Calu3 (cell line): Measurements from ENCODE around the gene CD1D. TPM values are rescaled to one million over a fixed set of nuclear protein-coding genes. Genes with fewer than 3 reads are reported as not detected.

Experiments used
- BruUV-seq: library from RNA; stranded (reverse); fragments of 400-500 nt; replicated peaks from 2 replicates; lab custom pipeline; 2021; lab: Mats Ljungman, UMichigan
- CTCF ChIA-PET: fragments of 300-600 bp; sonication (Branson Sonifier 250); formaldehyde crosslinking; loops from one replicate; lab custom pipeline; 2022; ENCODE audit warnings: antibody characterized with exemption; lab: Charles Lee
- DNase-seq: peaks from one replicate; pipeline ENCODE4 v3.0.0; 2022
- H3K27ac Mint-ChIP-seq: one replicate; pipeline ENCODE4 v1.8.0; 2022; ENCODE audit warnings: mixed read lengths; ENCODE audit not compliant: unreplicated experiment
- H3K27me3 Mint-ChIP-seq: one replicate; pipeline ENCODE4 v1.8.0; 2022; ENCODE audit warnings: mixed read lengths; ENCODE audit not compliant: unreplicated experiment
- H3K36me3 Mint-ChIP-seq: one replicate; pipeline ENCODE4 v1.8.0; 2022; ENCODE audit warnings: mild to moderate bottlenecking, moderate library complexity, mixed read lengths; ENCODE audit not compliant: insufficient read depth, unreplicated experiment
- H3K4me1 Mint-ChIP-seq: one replicate; pipeline ENCODE4 v1.8.0; 2022; ENCODE audit warnings: mild to moderate bottlenecking, low read depth, mixed read lengths; ENCODE audit not compliant: unreplicated experiment
- H3K4me3 Mint-ChIP-seq: one replicate; pipeline ENCODE4 v1.8.0; 2022; ENCODE audit warnings: mild to moderate bottlenecking, low read depth, moderate library complexity, mixed read lengths; ENCODE audit not compliant: unreplicated experiment
- H3K9me3 Mint-ChIP-seq: one replicate; pipeline ENCODE4 v1.8.0; 2022; ENCODE audit warnings: low read depth, mixed read lengths; ENCODE audit not compliant: unreplicated experiment
- intact Hi-C: fragments of 100-400 bp; cut with micrococcal nuclease; formaldehyde crosslinking; loops from one replicate; pipeline ENCODE4 v1.10.0; 2022; ENCODE audit not compliant: unreplicated experiment
- total RNA-seq: library from RNA; stranded (reverse); gene quantifications from 2 replicates; pipeline ENCODE4 v1.2.3, GENCODE V29; 2022
- TF ChIP-seq, protein P1 (sequence below): fragments of 200-600 bp; IDR thresholded peaks from one replicate; pipeline ENCODE4 v1.8.0; 2022; ENCODE audit warnings: antibody characterized with exemption; ENCODE audit not compliant: unreplicated experiment

CD1D gene
- total RNA-seq, 1 experiment from 2014 or later, result 0.76 TPM

- DNase-seq, result no peak
- Mint-ChIP-seq H3K36me3 (no peaks in the 10 kb centered on the region), H3K4me1 (peaks cover 14% of the 10 kb centered on the region), H3K9me3 (peaks cover 4% of the 10 kb centered on the region), H3K4me3 (peak overlapping the region; percentile 62), H3K27ac (peak overlapping the region; percentile 12), H3K27me3 (peaks cover 61% of the 10 kb centered on the region)
- CTCF ChIA-PET, result no interaction called here
- intact Hi-C loops, result loop anchor here (5.0 to 10.0 kb wide), 2 partner anchors 39 to 176 kb away; no protein-coding TSS in a partner anchor
- BruUV-seq, result no TSS peak
- TF ChIP-seq, protein P1, sequence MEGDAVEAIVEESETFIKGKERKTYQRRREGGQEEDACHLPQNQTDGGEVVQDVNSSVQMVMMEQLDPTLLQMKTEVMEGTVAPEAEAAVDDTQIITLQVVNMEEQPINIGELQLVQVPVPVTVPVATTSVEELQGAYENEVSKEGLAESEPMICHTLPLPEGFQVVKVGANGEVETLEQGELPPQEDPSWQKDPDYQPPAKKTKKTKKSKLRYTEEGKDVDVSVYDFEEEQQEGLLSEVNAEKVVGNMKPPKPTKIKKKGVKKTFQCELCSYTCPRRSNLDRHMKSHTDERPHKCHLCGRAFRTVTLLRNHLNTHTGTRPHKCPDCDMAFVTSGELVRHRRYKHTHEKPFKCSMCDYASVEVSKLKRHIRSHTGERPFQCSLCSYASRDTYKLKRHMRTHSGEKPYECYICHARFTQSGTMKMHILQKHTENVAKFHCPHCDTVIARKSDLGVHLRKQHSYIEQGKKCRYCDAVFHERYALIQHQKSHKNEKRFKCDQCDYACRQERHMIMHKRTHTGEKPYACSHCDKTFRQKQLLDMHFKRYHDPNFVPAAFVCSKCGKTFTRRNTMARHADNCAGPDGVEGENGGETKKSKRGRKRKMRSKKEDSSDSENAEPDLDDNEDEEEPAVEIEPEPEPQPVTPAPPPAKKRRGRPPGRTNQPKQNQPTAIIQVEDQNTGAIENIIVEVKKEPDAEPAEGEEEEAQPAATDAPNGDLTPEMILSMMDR, result no peak
Observed at GRCh38 chr1:158148468-158148867, 32.2 kb upstream of the CD1D start.

DNA sequence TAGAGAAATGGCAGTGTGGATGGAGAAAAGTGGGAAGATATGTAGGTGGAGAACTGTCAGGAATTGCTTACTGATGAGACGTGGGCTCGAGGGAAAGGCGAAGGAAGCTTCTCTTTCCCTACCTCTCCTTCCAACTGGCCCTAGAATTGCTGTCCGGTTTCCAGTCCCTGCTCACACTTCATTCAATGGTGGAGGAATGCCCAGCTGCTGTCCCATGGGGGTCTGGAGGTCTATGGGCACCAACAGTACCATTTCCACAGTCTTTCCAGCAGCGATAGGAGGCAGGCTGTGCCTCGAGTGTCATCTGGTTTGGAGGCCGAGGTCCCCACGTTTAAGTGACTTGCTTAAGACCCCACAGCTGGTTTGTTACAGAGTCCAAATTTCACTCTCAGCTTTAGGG lies 31.5 kb upstream of the CD1D start:
- CTCF ChIA-PET, result interaction anchor here (1.1 kb wide), 1 partner anchor 25 kb away, joined by 4 read pairs; no protein-coding TSS in a partner anchor
- Mint-ChIP-seq H3K27ac (peak overlapping the region; percentile 17), H3K27me3 (peaks cover 61% of the 10 kb centered on the region), H3K4me3 (peak overlapping the region; percentile 62), H3K4me1 (peaks cover 14% of the 10 kb centered on the region), H3K9me3 (peaks cover 4% of the 10 kb centered on the region), H3K36me3 (no peaks in the 10 kb centered on the region)
- TF ChIP-seq, protein P1, result no peak
- BruUV-seq, result no TSS peak
- DNase-seq, result no peak
- intact Hi-C loops, result loop anchor here (5.0 to 10.0 kb wide), 2 partner anchors 38 to 176 kb away; no protein-coding TSS in a partner anchor

- Mint-ChIP-seq H3K27me3 (peaks cover 61% of the 10 kb centered on the region), H3K36me3 (no peaks in the 10 kb centered on the region), H3K9me3 (peaks cover 4% of the 10 kb centered on the region), H3K4me3 (peak overlapping the region; percentile 62), H3K27ac (peak overlapping the region; percentile 17), H3K4me1 (peaks cover 19% of the 10 kb centered on the region)
- BruUV-seq, result no TSS peak
- TF ChIP-seq, protein P1, result no peak
- CTCF ChIA-PET, result interaction anchor here (1.1 kb wide), 1 partner anchor 25 kb away, joined by 4 read pairs; no protein-coding TSS in a partner anchor
- peak; percentile 80 for DNase-seq
- intact Hi-C loops, result loop anchor here (5.0 to 10.0 kb wide), 2 partner anchors 38 to 175 kb away; no protein-coding TSS in a partner anchor
Observed at GRCh38 chr1:158149577-158150269, 31.0 kb upstream of the CD1D start.

- Mint-ChIP-seq H3K4me1 (peaks cover 18% of the 10 kb centered on the region), H3K36me3 (no peaks in the 10 kb centered on the region), H3K4me3 (peak overlapping the region; percentile 62), H3K9me3 (peaks cover 4% of the 10 kb centered on the region), H3K27me3 (peaks cover 61% of the 10 kb centered on the region), H3K27ac (no peak overlapping the region)
- BruUV-seq, result no TSS peak
- intact Hi-C loops, result no loop called here
- TF ChIP-seq, protein P1, result no peak
- DNase-seq, result no peak
- CTCF ChIA-PET, result no interaction called here
Observed at GRCh38 chr1:158150523-158150922, 30.2 kb upstream of the CD1D start.
